SW 1271 (cell line): Measurements from ENCODE around the gene AMFR.
"Not testable (repeated sequence)": the region's sequence is repeated elsewhere in the genome, so short reads cannot be mapped to it uniquely, and the experiment has no call there.

Source experiments
- DNase-seq, 2 experiments: peaks; one replicate each; lab custom pipeline; 2025; lab: John Stamatoyannopoulos, UW

Gene AMFR

GRCh38 chr16:56423584-56424403 is 1.6 kb downstream of the AMFR start:
- no peak for DNase-seq

DNA sequence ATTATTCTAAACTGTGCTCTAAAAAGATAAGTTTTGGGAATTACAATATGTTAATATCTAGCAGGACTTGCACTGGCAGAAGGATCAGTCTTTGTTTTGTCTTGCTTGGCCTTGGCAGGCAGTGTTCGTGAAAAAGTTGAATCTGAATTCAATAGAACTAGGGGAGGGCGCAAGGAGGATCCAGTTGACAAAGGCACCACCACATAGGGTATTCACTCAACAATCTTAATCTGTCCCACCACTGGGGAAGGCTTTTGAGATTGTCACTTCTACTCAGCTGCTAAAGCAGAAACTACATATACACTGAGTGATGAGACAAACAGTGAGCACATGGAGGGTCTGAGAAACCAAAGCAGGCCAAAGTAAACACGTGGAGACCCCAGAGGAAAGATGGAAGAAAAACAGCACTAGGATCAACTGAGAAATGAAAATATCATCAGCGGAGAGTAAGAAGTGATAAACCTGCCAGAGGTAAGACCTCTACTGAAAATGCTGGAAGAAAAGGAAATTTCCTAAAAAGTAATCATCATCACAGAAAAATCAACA is 2.4 kb downstream of the AMFR start:
- DNase-seq = no peak

GRCh38 chr16:56421976-56422669 is 3.2 kb downstream of the AMFR start:
- DNase-seq = no peak

GRCh38 chr16:56421313-56421712 is 4.0 kb downstream of the AMFR start:
- no peak for DNase-seq

DNA sequence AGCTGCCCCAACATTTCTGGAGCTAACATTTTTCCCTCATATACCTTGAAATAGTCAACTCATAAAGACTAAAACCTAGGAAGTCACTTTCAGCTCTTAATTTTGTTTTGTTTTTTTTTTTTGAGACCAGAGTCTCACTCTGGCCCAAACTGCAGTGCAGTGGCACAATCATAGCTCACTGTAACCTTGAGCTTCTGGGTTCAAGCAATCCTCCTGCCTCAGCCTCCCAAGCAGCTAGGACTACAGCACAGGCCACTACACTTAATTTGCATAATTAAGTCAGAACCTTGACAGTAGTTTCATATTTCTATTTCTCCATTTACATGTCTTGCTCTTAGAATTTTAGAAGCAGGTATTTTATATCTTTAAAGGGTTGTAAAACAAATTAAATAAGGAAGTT is 4.7 kb downstream of the AMFR start:
- no peak for DNase-seq

GRCh38 chr16:56419740-56420548 is 5.4 kb downstream of the AMFR start:
- no peak for DNase-seq

DNA sequence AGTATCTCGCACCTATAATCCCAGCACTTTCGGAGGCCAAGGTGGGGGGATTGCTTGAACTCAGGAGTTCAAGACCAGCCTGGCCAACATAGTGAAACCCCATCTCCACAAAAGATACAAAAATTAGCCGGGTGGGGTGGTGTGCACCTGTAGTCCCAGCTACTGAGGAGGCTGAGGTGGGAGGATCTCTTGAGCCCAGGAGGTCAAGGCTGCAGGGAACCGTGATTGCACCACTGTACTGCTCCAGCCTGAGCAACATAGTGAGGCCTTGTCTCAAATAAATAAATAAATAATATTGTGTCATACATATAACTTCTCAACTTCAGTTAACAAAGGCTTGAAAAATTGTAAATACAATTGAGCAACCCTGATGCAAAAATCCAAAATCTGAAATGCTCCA is 8.2 kb downstream of the AMFR start:
- no peak for DNase-seq

- no peak for DNase-seq
These were observed 9.5 kb downstream of the AMFR start for GRCh38 chr16:56415875-56416274.

- no peak for DNase-seq
These were observed 11.0 kb downstream of the AMFR start for GRCh38 chr16:56414366-56414765.

- DNase-seq = no peak
These were observed 12.0 kb downstream of the AMFR start for GRCh38 chr16:56413381-56413780.

GRCh38 chr16:56411624-56412023 is 13.7 kb downstream of the AMFR start:
- DNase-seq = no peak

GRCh38 chr16:56411123-56411522 is 14.2 kb downstream of the AMFR start:
- DNase-seq = no peak

DNA sequence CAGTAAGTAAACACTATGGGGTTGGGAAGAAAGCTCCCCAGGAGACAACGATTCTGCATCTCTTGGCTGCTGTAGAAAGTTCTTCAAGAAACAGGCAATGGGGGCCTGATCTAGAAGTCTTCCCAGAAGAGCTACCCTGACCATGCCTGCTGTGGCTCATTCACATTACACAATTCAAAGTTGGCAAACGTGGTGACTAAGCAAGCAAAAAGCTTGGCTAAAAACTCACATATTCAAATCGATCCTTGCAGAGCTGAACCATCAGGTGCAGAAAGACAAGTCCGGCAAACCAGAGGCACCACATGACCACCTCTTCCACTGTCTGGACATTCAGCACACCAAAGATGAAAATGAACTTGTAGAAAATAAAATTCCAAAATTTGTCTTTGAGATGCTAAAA is 16.1 kb downstream of the AMFR start:
- DNase-seq = no peak

GRCh38 chr16:56408379-56409098 is 16.8 kb downstream of the AMFR start:
- no peak for DNase-seq

GRCh38 chr16:56405977-56406672 is 19.2 kb downstream of the AMFR start:
- no peak for DNase-seq

DNA sequence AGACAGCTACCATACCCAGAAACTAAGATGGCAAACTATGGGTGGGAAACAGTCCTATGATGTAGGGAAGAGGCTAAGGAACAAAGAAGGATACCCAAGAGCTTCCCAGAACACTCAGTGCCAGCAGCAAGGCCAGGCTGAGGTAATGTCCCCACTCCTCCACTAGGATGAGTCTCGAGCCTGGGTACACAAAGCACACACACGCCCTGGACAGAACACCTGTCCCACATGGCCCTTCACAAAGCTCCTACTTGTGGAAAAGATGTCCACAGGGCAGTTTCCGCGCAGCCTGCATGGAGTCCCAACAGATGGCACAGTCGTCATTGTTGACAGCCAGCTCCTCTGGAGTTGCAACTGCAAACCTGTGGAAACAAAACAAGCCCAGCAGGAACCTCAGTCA is 23.9 kb downstream of the AMFR start:
- no peak for DNase-seq

DNA sequence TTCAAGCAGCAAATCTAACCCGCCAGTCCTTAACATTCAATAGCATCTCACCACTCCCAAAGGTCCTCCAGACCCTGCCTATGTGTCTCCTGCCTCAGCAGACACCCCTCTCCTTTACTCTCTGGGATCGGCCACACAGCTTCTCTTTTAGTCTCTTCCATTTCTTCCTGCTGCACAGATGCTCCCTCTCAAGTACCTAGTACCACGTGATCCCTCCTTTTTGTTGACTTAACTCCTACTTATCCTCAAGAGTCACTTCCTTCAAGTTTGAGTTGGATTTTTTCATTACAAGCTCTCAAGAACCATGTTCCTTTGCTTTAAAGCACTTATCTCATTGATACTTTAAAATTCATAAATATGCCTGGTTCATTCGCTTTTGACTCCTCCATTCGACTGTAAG is 24.9 kb downstream of the AMFR start:
- DNase-seq = no peak

DNA sequence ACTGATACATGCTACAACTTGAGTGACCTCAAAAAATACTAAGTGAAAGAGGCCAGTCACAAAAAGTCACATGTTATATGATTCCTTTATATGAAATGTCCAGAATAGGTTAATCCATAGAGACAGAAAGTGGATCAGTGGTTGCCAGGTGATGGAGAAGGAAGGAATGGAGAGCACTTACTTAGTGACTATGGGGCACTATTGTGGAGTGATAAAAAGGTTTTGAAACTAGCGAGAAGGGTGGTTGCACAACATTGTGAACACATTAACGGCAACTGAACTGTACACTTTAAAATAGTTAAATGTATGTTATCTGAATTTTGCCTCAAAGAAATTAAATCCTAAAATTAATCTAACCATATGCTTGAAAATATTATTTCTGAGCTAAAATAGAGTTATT is 25.9 kb downstream of the AMFR start:
- DNase-seq = no peak

- no peak for DNase-seq
These were observed 26.3 kb downstream of the AMFR start for GRCh38 chr16:56399047-56399446.

DNA sequence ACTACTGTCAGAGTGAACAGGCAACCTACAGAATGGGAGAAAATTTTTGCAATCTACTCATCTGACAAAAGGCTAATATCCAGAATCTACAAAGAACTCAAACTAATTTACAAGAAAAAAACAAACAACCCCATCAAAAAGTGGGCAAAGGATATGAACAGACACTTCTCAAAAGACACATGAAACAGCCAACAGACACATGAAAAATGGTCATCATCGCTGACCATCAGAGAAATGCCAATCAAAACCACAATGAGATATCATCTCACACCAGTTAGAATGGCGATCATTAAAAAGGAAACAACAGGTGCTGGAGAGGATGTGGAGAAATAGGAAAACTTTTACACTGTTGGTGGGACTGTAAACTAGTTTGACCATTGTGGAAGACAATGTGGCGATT is 28.6 kb downstream of the AMFR start:
- not testable (repeated sequence) for DNase-seq

GRCh38 chr16:56389554-56389953 is 35.8 kb downstream of the AMFR start:
- peak; percentile 38 to 75 for DNase-seq
